ENCODE measurements around the gene CHKA.

DNA sequence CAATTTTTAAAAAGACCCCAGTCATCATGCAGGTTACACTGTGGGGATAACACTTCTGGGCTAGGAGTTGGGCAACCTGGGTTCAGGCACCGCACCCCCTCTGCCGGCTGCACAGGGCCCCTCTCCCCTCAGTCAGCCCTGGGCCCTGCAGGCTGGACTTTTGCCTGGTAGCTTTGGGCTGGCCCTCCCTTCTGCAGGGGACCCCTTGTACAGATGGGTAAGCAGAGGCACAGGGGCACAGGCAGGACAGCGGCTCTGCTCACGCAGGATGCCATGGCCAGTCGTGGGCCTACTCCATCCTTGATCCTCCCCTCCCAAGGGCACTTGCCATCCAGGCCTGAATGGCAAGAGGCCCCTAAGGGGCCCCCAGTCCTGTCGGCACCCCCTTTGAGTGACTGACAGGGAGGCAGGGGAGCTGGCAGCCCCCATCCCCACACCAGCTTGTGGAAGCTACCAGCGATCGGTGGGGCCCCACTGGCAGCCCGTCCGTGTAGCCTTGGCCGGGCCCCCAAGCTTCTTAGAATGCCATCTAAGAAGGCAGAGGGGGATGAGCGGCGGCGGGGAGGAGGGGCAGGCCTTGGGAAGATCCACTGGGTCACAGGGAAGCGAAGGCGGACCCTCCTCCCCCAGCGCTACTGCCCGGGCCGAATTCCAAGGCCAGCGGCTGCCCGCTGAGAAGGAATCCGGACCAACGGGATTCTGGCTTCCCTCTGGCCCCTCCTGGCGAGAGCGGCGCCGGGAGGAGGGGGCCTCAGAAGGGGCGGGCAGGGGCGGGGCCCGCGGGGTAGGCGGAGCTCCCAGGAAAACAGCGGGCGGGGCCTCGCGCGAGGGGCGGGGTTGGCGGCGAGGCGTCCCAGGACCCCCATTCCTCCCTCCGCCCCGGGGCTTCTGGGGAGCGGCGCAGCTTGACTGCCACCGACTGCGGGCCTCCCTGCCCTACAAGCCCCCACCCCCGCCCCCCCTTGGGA, 6.8 kb upstream of the CHKA start:
- TF ChIP-seq ZNF274 (IDR thresholded peaks at IDR 0.05; ENCODE audit: low read depth, low read length) (no peak), YY1 (IDR thresholded peaks at IDR 0.05; ENCODE audit: insufficient read depth, insufficient read length) (no peak), SUZ12 (IDR thresholded peaks at IDR 0.05; ENCODE audit: extremely low read depth, insufficient read depth, insufficient read length) (no peak)
